Activated naive CD8-positive, alpha-beta T cell treated with anti-CD3 and anti-CD28 coated beads, Interleukin-2, amount 50 U/mL, for 16 hours (primary cell): ENCODE results near the gene SLC16A11.

Experiments
- DNase-seq: peaks from one replicate; pipeline ENCODE4 v3.0.0-alpha.2; 2020; ENCODE audit warnings: low read depth, low spot score

The SLC16A11 gene

DNA sequence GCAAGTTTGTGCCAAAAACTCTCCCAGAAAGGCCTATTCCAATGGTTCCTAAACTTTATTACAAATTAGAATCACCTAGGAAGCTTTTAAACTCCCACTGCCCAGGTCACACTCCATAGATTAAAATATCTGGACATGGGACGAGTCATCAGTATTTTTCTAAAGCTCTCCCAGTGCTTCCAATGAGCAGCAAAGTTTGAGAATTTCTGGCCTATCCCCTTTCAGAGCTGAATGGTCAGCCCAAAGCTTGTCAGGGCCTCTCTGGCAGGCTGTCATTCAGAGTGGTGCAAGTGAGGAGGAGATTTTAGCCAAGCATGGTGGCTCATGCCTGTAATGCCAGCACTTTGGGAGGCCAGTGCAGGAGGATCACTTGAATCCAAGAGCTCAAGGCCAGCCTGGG, 18.6 kb downstream of the SLC16A11 start:
- no peak for DNase-seq

DNA sequence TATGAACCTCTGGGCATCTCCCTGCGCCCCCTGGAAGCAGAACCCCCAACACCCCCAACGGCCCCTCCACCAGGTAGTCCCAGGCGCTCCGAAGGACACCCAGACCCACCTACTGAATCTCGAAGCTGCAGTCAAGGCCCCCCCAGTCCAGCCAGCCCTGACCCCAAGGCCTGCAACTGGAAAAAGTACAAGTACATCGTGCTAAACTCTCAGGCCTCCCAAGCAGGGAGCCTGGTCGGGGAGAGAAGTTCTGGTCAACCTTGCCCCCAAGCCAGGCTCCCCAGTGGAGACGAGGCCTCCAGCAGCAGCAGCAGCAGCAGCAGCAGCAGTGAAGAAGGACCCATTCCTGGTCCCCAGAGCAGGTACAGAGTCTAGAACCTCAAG, 19.5 kb downstream of the SLC16A11 start:
- DNase-seq = no peak

DNA sequence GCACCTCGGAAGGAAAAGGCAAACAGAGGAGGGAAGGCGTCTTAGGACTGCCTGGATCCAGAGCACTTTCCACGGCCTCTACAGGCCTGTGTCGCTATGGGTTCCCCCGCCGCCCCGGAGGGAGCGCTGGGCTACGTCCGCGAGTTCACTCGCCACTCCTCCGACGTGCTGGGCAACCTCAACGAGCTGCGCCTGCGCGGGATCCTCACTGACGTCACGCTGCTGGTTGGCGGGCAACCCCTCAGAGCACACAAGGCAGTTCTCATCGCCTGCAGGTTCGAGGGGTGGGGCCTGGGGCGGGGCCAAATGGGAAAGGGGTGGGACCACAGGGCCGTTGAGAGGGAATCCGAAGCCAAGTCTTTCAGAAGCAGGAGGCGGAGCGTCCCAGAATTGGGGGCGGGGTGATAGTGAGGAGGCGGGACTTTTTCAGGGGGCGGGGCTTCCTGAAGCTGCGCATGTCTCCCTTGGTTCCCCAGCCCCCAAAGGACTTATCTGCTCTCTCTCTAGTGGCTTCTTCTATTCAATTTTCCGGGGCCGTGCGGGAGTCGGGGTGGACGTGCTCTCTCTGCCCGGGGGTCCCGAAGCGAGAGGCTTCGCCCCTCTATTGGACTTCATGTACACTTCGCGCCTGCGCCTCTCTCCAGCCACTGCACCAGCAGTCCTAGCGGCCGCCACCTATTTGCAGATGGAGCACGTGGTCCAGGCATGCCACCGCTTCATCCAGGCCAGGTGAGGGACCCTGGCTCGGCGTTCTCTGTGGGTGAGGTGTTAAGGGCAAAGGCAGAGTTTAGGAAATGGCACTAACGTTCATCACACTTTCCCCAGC, 20.1 kb downstream of the SLC16A11 start:
- peak; percentile 74 for DNase-seq

GRCh38 chr17:7022781-7023571, 20.9 kb downstream of the SLC16A11 start, which contains the start of gene BCL6B:
Gene BCL6B (plus strand): TSS chr17:7023050. CDS start chr17:7023672, 622 bp downstream.
- DNase-seq = no peak

GRCh38 chr17:7021993-7022778, 21.7 kb downstream of the SLC16A11 start:
- DNase-seq = peak; percentile 57

DNA sequence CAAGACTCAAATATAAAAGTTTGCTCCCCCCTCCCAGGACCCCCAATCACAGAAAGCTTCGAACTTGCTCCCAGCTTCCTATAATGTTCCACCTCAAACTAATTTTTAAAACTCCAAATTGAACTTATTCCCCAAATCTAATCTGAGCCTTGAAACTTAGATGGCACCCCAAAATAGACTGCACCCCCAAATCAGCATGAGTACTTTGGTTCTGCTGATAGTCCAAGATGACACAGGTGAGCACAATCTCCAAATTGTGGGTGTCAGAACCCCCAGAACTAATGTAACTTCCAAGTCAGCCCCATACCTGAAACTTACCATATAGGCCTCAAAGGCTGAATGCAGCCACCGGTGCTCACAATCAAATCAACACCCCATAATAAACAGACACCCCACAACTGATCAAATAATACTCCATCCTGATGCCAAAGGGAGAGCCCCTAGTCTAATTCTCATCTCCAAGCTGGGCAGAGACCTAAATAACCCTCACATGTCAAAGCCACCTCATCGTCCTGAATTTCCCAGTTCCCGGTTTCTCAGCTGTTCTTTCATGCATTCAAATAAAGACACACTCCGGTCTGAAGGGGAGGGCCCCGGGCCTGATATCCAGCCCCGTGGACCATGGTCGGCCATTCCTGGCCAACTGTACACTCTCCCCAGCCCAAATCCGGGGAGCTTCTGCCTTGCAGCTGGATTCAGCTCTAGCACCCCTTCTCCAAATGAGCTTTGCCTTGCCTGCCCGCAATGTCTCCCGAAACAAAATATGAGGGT, 22.8 kb downstream of the SLC16A11 start:
- no peak for DNase-seq

DNA sequence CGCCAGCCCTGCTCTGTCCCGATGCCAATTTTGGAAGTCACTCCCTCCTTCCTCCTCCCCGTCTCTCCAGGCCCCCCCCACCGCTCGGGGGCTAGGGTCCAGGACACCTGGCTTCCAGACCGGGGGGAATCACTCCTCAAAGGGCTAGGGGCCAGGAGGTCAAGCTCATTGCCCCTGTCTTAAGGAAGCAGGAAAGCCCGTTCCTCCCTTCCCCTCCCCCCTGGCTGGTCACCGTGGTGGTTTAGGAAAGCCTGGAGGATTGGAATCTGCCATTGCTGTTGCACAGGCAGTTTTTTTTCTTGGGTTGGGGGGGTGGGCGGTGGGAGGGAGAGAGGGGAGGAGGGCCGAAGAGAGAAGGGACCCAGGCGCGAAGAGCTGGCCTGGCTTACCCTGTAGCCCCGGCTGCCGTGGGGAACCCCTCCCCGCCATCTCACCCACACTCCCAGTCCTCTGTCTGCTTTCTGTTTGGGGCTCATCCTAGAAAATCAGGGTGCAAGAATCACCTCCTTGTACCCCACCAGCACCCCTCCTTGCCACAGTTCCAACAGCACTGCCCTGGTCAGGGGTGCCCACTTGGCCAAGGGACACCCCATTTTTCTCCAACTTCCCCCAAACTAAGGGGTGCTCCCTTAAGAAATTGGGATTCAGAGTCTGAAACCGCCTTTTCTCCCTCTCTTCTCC, 23.9 kb downstream of the SLC16A11 start:
- no peak for DNase-seq

- DNase-seq = no peak
These were observed 24.5 kb downstream of the SLC16A11 start for GRCh38 chr17:7019367-7019766.

- DNase-seq = no peak
These were observed 25.4 kb downstream of the SLC16A11 start for GRCh38 chr17:7018331-7018964.

DNA sequence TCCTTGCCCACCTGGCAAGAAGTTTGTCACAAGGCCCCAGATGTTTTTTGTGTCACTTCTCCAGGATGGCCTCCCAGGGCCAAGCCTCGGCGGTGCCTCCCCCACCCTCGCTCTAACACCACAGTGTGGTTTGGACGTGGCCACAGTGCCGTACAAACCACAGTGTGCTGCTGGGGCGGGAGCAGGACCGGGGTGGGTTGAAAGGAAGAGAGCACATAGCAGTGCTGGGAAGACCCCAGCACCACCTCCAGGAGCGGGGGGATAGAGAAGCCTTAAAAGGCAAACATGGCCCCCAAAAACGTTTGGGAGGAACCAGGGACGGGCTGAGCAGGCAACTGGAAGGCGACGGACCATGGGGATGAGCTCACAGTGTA, 26.1 kb downstream of the SLC16A11 start:
- DNase-seq = no peak

DNA sequence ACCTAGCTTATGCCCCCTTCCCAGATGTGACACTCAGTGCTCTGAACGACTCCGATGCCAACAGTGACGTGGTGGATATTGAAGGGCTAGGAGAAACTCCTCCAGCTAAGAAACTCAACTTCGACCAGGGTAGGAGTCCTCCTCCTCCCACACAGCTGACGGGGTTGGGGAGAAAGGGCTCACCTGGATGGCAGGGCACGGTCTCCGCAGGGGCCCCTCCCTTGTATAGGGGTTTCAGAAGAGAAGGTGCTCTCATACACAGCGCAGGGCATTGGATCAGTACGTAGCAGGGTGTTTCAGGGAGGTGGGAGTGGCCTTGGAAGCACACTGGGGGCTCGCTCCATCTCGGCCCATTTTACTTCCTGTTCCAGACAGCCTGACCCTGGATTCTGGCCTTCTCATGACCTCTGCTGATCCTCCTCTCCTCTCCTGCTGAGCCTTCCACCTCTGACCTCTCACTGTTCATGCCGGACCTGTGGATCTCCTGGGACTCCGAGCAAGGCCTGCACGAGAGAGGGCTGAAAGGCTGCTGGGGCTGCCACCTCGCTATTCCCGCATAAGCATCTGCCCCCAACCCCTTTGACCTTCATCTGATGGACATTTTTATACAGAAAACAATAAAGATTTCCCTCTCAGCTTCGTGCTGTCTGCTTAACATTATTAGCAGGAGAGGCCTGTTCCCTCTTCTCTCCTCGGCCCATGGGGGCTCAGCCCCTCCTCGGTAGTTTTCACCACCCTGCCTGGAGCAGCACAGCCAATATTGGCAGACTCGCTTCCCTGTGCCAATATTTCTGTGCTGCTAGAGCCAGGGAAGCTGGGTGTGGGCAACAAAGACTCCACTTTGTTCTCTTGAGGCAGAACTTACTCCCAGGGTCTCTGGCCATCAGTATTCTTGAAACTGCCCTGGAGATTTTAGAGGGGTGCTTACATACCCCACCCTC, 26.7 kb downstream of the SLC16A11 start:
- no peak for DNase-seq

GRCh38 chr17:7016418-7016817, 27.5 kb downstream of the SLC16A11 start:
- DNase-seq = no peak

DNA sequence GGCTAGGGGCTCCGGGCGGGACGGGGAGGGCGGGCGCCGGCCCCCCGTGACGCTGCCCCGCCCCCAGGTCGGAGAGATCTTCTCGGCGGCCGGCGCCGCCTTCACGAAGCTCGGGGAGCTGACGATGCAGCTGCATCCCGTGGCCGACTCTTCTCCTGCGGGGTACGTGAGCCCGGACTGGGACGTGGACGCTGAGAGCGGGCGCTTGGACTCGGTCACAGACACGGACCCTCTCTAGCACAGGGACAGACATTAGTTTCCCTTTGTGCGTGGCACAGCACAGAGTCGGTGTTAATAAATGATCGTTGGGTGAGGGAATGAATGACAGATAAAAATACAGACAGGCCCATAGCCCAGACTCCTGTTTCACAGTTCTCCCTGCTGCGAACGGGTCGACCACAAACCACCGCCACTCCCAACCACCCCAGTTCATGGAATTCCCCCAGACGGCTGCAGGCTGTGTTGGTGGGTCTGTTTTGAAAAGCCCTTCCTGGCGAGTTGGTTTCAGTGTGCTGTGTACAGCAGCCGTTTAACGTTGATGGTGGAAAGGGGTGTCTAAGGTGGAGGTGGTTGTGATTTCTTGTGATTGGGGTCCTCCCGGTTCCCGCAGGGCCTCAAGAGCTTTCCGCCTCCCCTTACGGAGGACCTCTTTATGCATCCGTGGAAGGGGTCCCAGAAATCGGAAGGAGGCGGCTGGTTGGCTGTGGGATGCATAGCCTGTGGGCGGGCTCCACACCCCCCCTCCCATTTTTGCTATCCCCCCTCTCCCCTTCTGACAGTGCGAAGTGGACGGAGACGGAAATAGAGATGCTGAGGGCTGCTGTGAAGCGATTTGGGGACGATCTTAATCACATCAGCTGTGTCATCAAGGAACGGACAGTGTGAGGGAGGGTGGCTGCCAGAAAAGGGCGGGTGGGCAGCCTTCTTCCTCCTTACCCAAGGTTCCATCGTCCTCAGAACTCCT, 28.6 kb downstream of the SLC16A11 start:
- DNase-seq = no peak

DNA sequence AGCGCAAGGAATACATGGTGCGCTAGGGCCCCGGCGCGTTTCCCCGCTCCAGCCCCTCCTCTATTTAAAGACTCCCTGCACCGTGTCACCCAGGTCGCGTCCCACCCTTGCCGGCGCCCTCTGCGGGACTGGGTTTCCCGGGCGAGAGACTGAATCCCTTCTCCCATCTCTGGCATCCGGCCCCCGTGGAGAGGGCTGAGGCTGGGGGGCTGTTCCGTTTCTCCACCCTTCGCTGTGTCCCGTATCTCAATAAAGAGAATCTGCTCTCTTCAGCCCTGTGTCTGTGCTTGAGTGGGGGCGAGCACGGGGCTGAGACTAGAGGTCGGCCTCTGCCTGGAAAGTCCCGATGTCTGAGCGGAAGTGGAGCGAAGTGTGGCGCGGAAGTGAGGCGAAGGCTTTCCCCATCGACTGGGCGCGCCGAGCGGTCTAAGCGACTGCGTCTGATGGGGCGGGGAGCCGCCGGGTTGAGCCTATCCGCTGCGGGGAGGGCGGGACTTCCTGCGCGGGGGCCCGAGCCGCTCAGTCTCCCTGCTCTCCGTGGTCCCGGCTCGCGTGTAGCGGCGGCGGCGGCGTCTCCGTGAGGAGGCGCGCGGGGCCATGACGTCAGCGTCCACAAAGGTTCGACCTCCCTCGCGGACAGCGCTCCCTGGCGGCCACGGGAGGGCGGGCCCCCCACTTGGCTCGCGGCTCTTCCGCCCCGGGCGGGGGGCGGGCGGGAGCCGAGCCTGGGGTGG, 29.5 kb downstream of the SLC16A11 start:
- peak; percentile 92 for DNase-seq

GRCh38 chr17:7011942-7012254, 32.0 kb downstream of the SLC16A11 start:
- no peak for DNase-seq

DNA sequence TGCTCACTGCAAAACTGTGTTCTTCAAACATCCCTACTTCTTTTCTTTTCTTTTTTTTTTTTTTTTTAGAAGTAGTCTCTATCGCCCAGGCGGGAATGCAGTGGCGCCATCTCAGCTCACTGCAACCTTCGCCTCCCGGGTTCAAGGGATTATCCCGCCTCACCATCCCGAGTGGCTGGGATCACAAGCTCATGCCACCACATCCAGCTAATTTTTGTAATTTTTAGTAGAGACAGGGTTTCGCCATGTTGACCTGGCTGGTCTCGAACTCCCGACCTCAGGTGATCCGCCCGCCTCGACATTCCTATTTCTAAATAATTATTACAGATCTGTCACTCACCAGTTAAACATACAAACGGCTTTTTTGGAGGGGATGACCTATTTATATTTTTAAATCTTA, 32.5 kb downstream of the SLC16A11 start:
- DNase-seq = no peak

DNA sequence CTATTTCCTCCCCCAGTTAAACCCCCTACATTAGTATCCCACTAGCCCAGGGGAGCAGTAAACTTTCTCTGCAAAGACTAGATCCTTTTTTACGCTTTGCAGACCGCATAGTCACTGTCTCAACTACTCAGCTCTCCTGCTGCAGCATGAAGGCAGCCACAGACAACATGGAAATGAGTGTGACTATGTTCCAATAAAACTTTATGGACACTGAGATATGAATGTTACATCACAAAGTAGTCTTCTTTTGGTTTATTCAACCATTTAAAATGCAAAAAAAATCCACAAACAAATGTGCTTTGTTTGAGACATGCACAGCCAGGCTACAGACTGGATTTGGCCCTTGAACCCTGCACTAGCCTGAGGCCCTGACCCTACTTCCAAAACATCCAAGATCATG, 33.4 kb downstream of the SLC16A11 start:
- DNase-seq = no peak
